DMS 273 (cell line): ENCODE measurements around the gene MAPK8IP3.
"Not testable (repeated sequence)": the region's sequence is repeated elsewhere in the genome, so short reads cannot be mapped to it uniquely, and the experiment has no call there.

Experiments used
- DNase-seq: peaks from one replicate; lab custom pipeline; 2025; ENCODE audit not compliant: unreplicated experiment; lab: John Stamatoyannopoulos, UW

Gene MAPK8IP3

GRCh38 chr16:1784977-1785845, 79.2 kb downstream of the MAPK8IP3 start:
- DNase-seq: no peak

- DNase-seq: no peak
Observed at GRCh38 chr16:1785846-1786170, 79.8 kb downstream of the MAPK8IP3 start.

- no peak for DNase-seq
Observed at GRCh38 chr16:1786242-1787055, 80.5 kb downstream of the MAPK8IP3 start.

GRCh38 chr16:1787056-1787321, 81.0 kb downstream of the MAPK8IP3 start:
- DNase-seq: no peak

- no peak for DNase-seq
Observed at GRCh38 chr16:1787322-1788094, 81.5 kb downstream of the MAPK8IP3 start.

GRCh38 chr16:1788095-1788707, 82.2 kb downstream of the MAPK8IP3 start:
- no peak for DNase-seq

- DNase-seq: no peak
Observed at GRCh38 chr16:1788708-1789100, 82.7 kb downstream of the MAPK8IP3 start.

GRCh38 chr16:1789643-1790045, 83.6 kb downstream of the MAPK8IP3 start:
- DNase-seq: no peak

- DNase-seq: no peak
Observed at GRCh38 chr16:1790261-1790610, 84.2 kb downstream of the MAPK8IP3 start.

GRCh38 chr16:1790611-1791255, 84.7 kb downstream of the MAPK8IP3 start:
- no peak for DNase-seq

GRCh38 chr16:1791256-1791942, 85.4 kb downstream of the MAPK8IP3 start:
- DNase-seq: no peak

GRCh38 chr16:1791943-1792812, 86.2 kb downstream of the MAPK8IP3 start:
- DNase-seq: no peak

- no peak for DNase-seq
Observed at GRCh38 chr16:1792836-1793577, 87.0 kb downstream of the MAPK8IP3 start.

- no peak for DNase-seq
Observed at GRCh38 chr16:1793578-1794220, 87.7 kb downstream of the MAPK8IP3 start, which contains the start of gene IGFALS. TSS of gene IGFALS (minus strand) at chr16:1793705. CDS start at chr16:1793652, 53 bp downstream.

GRCh38 chr16:1794221-1794871, 88.4 kb downstream of the MAPK8IP3 start:
- no peak for DNase-seq

- DNase-seq: no peak
Observed at GRCh38 chr16:1794908-1795666, 89.1 kb downstream of the MAPK8IP3 start.

- not testable (repeated sequence) for DNase-seq
Observed at GRCh38 chr16:1799263-1799662, 93.3 kb downstream of the MAPK8IP3 start.
